Keratinocyte (primary cell): ENCODE measurements around the gene DLGAP1. TPM values are rescaled to one million over a fixed set of nuclear protein-coding genes. Genes with fewer than 3 reads are reported as not detected.

Experiments used
- DNase-seq: peaks from one replicate; pipeline ENCODE4 v3.0.0-alpha.2; 2011; ENCODE audit warnings: low read depth, missing footprints, low spot score
- FAIRE-seq: peaks from 2 replicates; lab custom pipeline; 2011; peaks lifted over from hg19 to GRCh38; lab: Jason Lieb, UNC
- H2AFZ ChIP-seq: 2 replicates; pipeline ENCODE4 v1.6.0; 2012; ENCODE audit warnings: low read length, control low read depth, inconsistent platforms; ENCODE audit not compliant: control insufficient read depth
- H3K27ac ChIP-seq: 2 replicates; pipeline ENCODE4 v1.5.1; 2011; ENCODE audit warnings: low read length; ENCODE audit not compliant: control insufficient read depth, insufficient read depth
- H3K27me3 ChIP-seq: 3 replicates; pipeline ENCODE4 v1.6.0; 2011; ENCODE audit warnings: low read length; ENCODE audit not compliant: control insufficient read depth, insufficient read depth; ENCODE audit errors: extremely low read depth
- H3K36me3 ChIP-seq, 2 experiments: 2 replicates in 1 of 2; 3 replicates in 1 of 2; pipeline ENCODE4 v1.5.1; 2011; ENCODE audit warnings: low read length in 2 of 2, mild to moderate bottlenecking in 1 of 2; ENCODE audit not compliant: control insufficient read depth in 2 of 2, insufficient read depth in 2 of 2; ENCODE audit errors: extremely low read depth in 1 of 2
- H3K4me1 ChIP-seq: 3 replicates; pipeline ENCODE4 v1.5.1; 2011; ENCODE audit warnings: low read length; ENCODE audit not compliant: control insufficient read depth, insufficient read depth; ENCODE audit errors: extremely low read depth
- H3K4me2 ChIP-seq: 3 replicates; pipeline ENCODE4 v1.6.0; 2011; ENCODE audit warnings: low read depth, low read length; ENCODE audit not compliant: control insufficient read depth, insufficient read depth; ENCODE audit errors: extremely low read depth
- H3K4me3 ChIP-seq, 3 experiments: fragments of 200-600 bp in 1 of 3; sonication (generic) in 1 of 3; 2 replicates in 2 of 3; 3 replicates in 1 of 3; pipeline ENCODE4 v1.5.1; 2011 to 2016; ENCODE audit warnings: low read length in 3 of 3, mild to moderate bottlenecking in 3 of 3, control low read depth in 2 of 3, inconsistent platforms in 1 of 3, low read depth in 1 of 3, mixed read lengths in 1 of 3, mixed run types in 1 of 3, moderate library complexity in 1 of 3; ENCODE audit not compliant: control insufficient read depth in 2 of 3, insufficient read depth in 2 of 3; ENCODE audit errors: extremely low read depth in 1 of 3
- H3K79me2 ChIP-seq: 2 replicates; pipeline ENCODE4 v1.6.0; 2012; ENCODE audit warnings: low read length; ENCODE audit not compliant: control insufficient read depth, insufficient read depth
- H3K9ac ChIP-seq: 3 replicates; pipeline ENCODE4 v1.6.0; 2011; ENCODE audit warnings: low read length; ENCODE audit not compliant: control insufficient read depth, insufficient read depth; ENCODE audit errors: extremely low read depth
- H3K9me1 ChIP-seq: 3 replicates; pipeline ENCODE4 v1.6.0; 2011; ENCODE audit warnings: low read length; ENCODE audit not compliant: control insufficient read depth, insufficient read depth; ENCODE audit errors: extremely low read depth
- H3K9me3 ChIP-seq: 2 replicates; pipeline ENCODE4 v1.5.1; 2012; ENCODE audit warnings: low read depth, low read length; ENCODE audit not compliant: control insufficient read depth
- H4K20me1 ChIP-seq: 3 replicates; pipeline ENCODE4 v1.6.0; 2011; ENCODE audit warnings: low read length; ENCODE audit not compliant: control insufficient read depth, insufficient read depth; ENCODE audit errors: extremely low read depth
- CTCF ChIP-seq, 3 experiments: IDR thresholded peaks in 1 of 3; conservative IDR thresholded peaks in 1 of 3; optimal IDR thresholded peaks in 1 of 3; 2 replicates in 2 of 3; 3 replicates in 1 of 3; pipeline versions ENCODE3 to v1.5.1; 2011; ENCODE audit warnings: low read length in 3 of 3, mild to moderate bottlenecking in 3 of 3, moderate library complexity in 2 of 3, control low read depth in 1 of 3, inconsistent platforms in 1 of 3; ENCODE audit not compliant: insufficient read depth in 2 of 3; ENCODE audit errors: extremely low read depth in 1 of 3
- EZH2 ChIP-seq: IDR thresholded peaks from one replicate; pipeline ENCODE4 v1.6.1; 2012; ENCODE audit warnings: inconsistent platforms, mild to moderate bottlenecking, low read length, moderate library complexity
- dilution Hi-C: fragments of 300-500 bp; cut with MboI; formaldehyde crosslinking; loops from one replicate; pipeline ENCODE4 v1.7.0; 2020; ENCODE audit warnings: low sequenced_read_pairs; ENCODE audit not compliant: extremely low pct_ligation_motif_present
- polyA plus RNA-seq, 5 experiments: library from polyadenylated mRNA; depleted of rRNA in 3 of 5; stranded (reverse) in 3 of 5; stranded (forward) in 1 of 5; unstranded in 1 of 5; fragments of >200 nt; gene quantifications; 1 replicate in 1 of 5; 2 replicates in 3 of 5; 3 replicates in 1 of 5; pipeline versions ENCODE4 v1.2.1 to v1.2.3, GENCODE V29; 2011 to 2012; ENCODE audit warnings: missing spikeins in 2 of 5, low read depth in 1 of 5, low replicate concordance in 1 of 5

Gene DLGAP1
- polyA plus RNA-seq, 1 donor (not counting 4 experiments of a cell fraction or from before 2014, with no cell fraction given): not detected

- Histone ChIP-seq H2AFZ (no peak overlapping the region), H3K4me2 (no peak overlapping the region), H4K20me1 (no peaks in the 10 kb centered on the region), H3K27me3 (no peaks in the 10 kb centered on the region), H3K4me1 (no peaks in the 10 kb centered on the region), H3K4me3 (no peak overlapping the region), H3K27ac (no peak overlapping the region), H3K9me3 (no peaks in the 10 kb centered on the region), H3K9me1 (no peaks in the 10 kb centered on the region), H3K36me3 (no peaks in the 10 kb centered on the region), H3K9ac (no peak overlapping the region), H3K79me2 (no peaks in the 10 kb centered on the region)
- dilution Hi-C loops: no loop called here
- TF ChIP-seq CTCF (optimal IDR thresholded peaks at IDR 0.05 in 1 of 3, IDR thresholded peaks at IDR 0.05 in 1 of 3, conservative IDR thresholded peaks at IDR 0.05 in 1 of 3; ENCODE audit: extremely low read depth in 1 of 3, insufficient read depth in 2 of 3, low read length in 3 of 3) (no peak), EZH2 (no peak)
- FAIRE-seq (no peak), DNase-seq (no peak)
These were observed 764.4 kb downstream of the DLGAP1 start for GRCh38 chr18:3690764-3691066.

GRCh38 chr18:3689986-3690763 is 764.9 kb downstream of the DLGAP1 start:
- no peaks in the 10 kb centered on the region for H3K27me3 ChIP-seq
- FAIRE-seq (no peak), DNase-seq (no peak)
- H3K36me3 ChIP-seq: no peaks in the 10 kb centered on the region
- H4K20me1 ChIP-seq: no peaks in the 10 kb centered on the region
- TF ChIP-seq EZH2 (no peak), CTCF (optimal IDR thresholded peaks at IDR 0.05 in 1 of 3, IDR thresholded peaks at IDR 0.05 in 1 of 3, conservative IDR thresholded peaks at IDR 0.05 in 1 of 3; ENCODE audit: extremely low read depth in 1 of 3, insufficient read depth in 2 of 3, low read length in 3 of 3) (no peak)
- H3K9me1 ChIP-seq: no peaks in the 10 kb centered on the region
- dilution Hi-C loops: no loop called here
- H3K9ac ChIP-seq: no peak overlapping the region
- H3K4me3 ChIP-seq: no peak overlapping the region
- no peak overlapping the region for H2AFZ ChIP-seq
- H3K9me3 ChIP-seq: no peaks in the 10 kb centered on the region
- no peak overlapping the region for H3K4me2 ChIP-seq
- H3K27ac ChIP-seq: no peak overlapping the region
- H3K4me1 ChIP-seq: no peaks in the 10 kb centered on the region
- no peaks in the 10 kb centered on the region for H3K79me2 ChIP-seq
